Mononuclear cell (primary cell): ENCODE measurements around the gene IZUMO1. TPM values are rescaled to one million over a fixed set of nuclear protein-coding genes. Genes with fewer than 3 reads are reported as not detected.
"Not testable (repeated sequence)": the region's sequence is repeated elsewhere in the genome, so short reads cannot be mapped to it uniquely, and the experiment has no call there.

Source experiments
- H3K27me3 ChIP-seq: 2 replicates; pipeline ENCODE4 v1.6.0; 2011; ENCODE audit warnings: low read length, control low read depth; ENCODE audit not compliant: insufficient read depth
- H3K4me1 ChIP-seq: 2 replicates; pipeline ENCODE4 v1.5.1; 2011; ENCODE audit warnings: mild to moderate bottlenecking, low read length, control low read depth; ENCODE audit not compliant: insufficient read depth
- H3K4me3 ChIP-seq: 2 replicates; pipeline ENCODE4 v1.5.1; 2011; ENCODE audit warnings: mild to moderate bottlenecking, low read length, moderate library complexity
- H3K9me3 ChIP-seq: 2 replicates; pipeline ENCODE4 v1.5.1; 2011; ENCODE audit warnings: low read depth, mild to moderate bottlenecking, control low read depth, low read length
- total RNA-seq: library from RNA; depleted of rRNA; stranded (reverse); fragments of >200 nt; gene quantifications from one replicate; pipeline ENCODE4 v1.2.3, GENCODE V29; 2012

Gene IZUMO1
- total RNA-seq, 1 donor, result not detected

- no peaks in the 10 kb centered on the region for H3K27me3 ChIP-seq
These were observed 22.4 kb upstream of the IZUMO1 start for GRCh38 chr19:48768994-48769713.

GRCh38 chr19:48768171-48768753 lies 21.6 kb upstream of the IZUMO1 start:
- H3K4me1 ChIP-seq, result peaks cover 12% of the 10 kb centered on the region
- H3K4me3 ChIP-seq, H3K27me3 ChIP-seq, H3K9me3 ChIP-seq: not testable (repeated sequence)

More at GRCh38 chr19:48768994-48769713, 22.4 kb upstream of the IZUMO1 start:
- H3K9me3 ChIP-seq, result no peaks in the 10 kb centered on the region
- H3K4me1 ChIP-seq, result peaks cover 12% of the 10 kb centered on the region
- H3K4me3 ChIP-seq, result no peak overlapping the region

GRCh38 chr19:48765816-48766215 lies 19.1 kb upstream of the IZUMO1 start:
- H3K9me3 ChIP-seq, H3K27me3 ChIP-seq, H3K4me3 ChIP-seq: not testable (repeated sequence)
- peaks cover 12% of the 10 kb centered on the region for H3K4me1 ChIP-seq

- Histone ChIP-seq H3K4me1 (peaks cover 5% of the 10 kb centered on the region), H3K27me3 (no peaks in the 10 kb centered on the region), H3K9me3 (no peaks in the 10 kb centered on the region), H3K4me3 (no peak overlapping the region)
These were observed 13.9 kb upstream of the IZUMO1 start for GRCh38 chr19:48760504-48761205.

GRCh38 chr19:48757741-48758144 lies 11.0 kb upstream of the IZUMO1 start:
- Histone ChIP-seq H3K4me1 (peaks cover 13% of the 10 kb centered on the region), H3K9me3 (no peaks in the 10 kb centered on the region), H3K4me3 (no peak overlapping the region), H3K27me3 (peaks cover 11% of the 10 kb centered on the region)

- peaks cover 17% of the 10 kb centered on the region for H3K27me3 ChIP-seq
- H3K4me3 ChIP-seq, result no peak overlapping the region
- H3K4me1 ChIP-seq, result peaks cover 19% of the 10 kb centered on the region
- H3K9me3 ChIP-seq, result no peaks in the 10 kb centered on the region
These were observed 10.5 kb upstream of the IZUMO1 start for GRCh38 chr19:48757089-48757675.

- no peak overlapping the region for H3K4me3 ChIP-seq
- peaks cover 20% of the 10 kb centered on the region for H3K27me3 ChIP-seq
- H3K4me1 ChIP-seq, result peaks cover 22% of the 10 kb centered on the region
- H3K9me3 ChIP-seq, result no peaks in the 10 kb centered on the region
These were observed 10.0 kb upstream of the IZUMO1 start for GRCh38 chr19:48756686-48757085.

- no peak overlapping the region for H3K4me3 ChIP-seq
- no peaks in the 10 kb centered on the region for H3K9me3 ChIP-seq
- H3K4me1 ChIP-seq, result peaks cover 22% of the 10 kb centered on the region
- H3K27me3 ChIP-seq, result peaks cover 20% of the 10 kb centered on the region
These were observed 9.5 kb upstream of the IZUMO1 start for GRCh38 chr19:48756212-48756611.

GRCh38 chr19:48755787-48756186 lies 9.1 kb upstream of the IZUMO1 start:
- no peak overlapping the region for H3K4me3 ChIP-seq
- peaks cover 20% of the 10 kb centered on the region for H3K27me3 ChIP-seq
- peaks cover 22% of the 10 kb centered on the region for H3K4me1 ChIP-seq
- no peaks in the 10 kb centered on the region for H3K9me3 ChIP-seq

- Histone ChIP-seq H3K4me3 (no peak within 1 kb of the TSS), H3K27me3 (peaks cover 20% of the 10 kb centered on the region), H3K4me1 (peaks cover 17% of the 10 kb centered on the region), H3K9me3 (no peaks in the 10 kb centered on the region)
These were observed 8.5 kb upstream of the IZUMO1 start, which contains the start of gene FGF21 for GRCh38 chr19:48755084-48755641. Gene FGF21 (plus strand): TSS chr19:48755524. CDS start chr19:48756237, 713 bp downstream.

- Histone ChIP-seq H3K4me3 (peak within 1 kb of the TSS; percentile 12), H3K4me1 (peaks cover 17% of the 10 kb centered on the region), H3K27me3 (peaks cover 20% of the 10 kb centered on the region), H3K9me3 (no peaks in the 10 kb centered on the region)
These were observed 6.0 kb upstream of the IZUMO1 start, which contains the start of gene FUT1 for GRCh38 chr19:48752496-48753365. Gene FUT1 (minus strand): TSS chr19:48752641. CDS start chr19:48751281, 1,360 bp downstream.

GRCh38 chr19:48751845-48752495 lies 5.3 kb upstream of the IZUMO1 start:
- H3K4me1 ChIP-seq, result peaks cover 20% of the 10 kb centered on the region
- no peaks in the 10 kb centered on the region for H3K9me3 ChIP-seq
- H3K4me3 ChIP-seq, result no peak overlapping the region
- H3K27me3 ChIP-seq, result peaks cover 20% of the 10 kb centered on the region

GRCh38 chr19:48750771-48751504 lies 4.2 kb upstream of the IZUMO1 start:
- Histone ChIP-seq H3K4me1 (peaks cover 23% of the 10 kb centered on the region), H3K4me3 (no peak overlapping the region), H3K9me3 (no peaks in the 10 kb centered on the region), H3K27me3 (peaks cover 28% of the 10 kb centered on the region)
